GM12865 (cell line): Measurements from ENCODE around the gene AGK.

Source experiments
- DNase-seq: peaks from one replicate; pipeline ENCODE4 v3.0.0; 2010; ENCODE audit warnings: low read depth
- H3K4me3 ChIP-seq: 2 replicates; pipeline ENCODE4 v1.5.1; 2011; ENCODE audit warnings: mild to moderate bottlenecking, low read depth, low read length, control low read depth
- CTCF ChIP-seq: IDR thresholded peaks from 2 replicates; pipeline ENCODE4 v1.5.1; 2011; ENCODE audit warnings: low read length, control low read depth, low read depth, inconsistent platforms; ENCODE audit not compliant: insufficient read depth; ENCODE audit errors: missing control alignments

Gene AGK

GRCh38 chr7:141704741-141705140 lies 153.5 kb downstream of the AGK start:
- TF ChIP-seq CTCF = no peak
- no peak for DNase-seq
- no peak overlapping the region for H3K4me3 ChIP-seq
